Neural progenitor cell (in vitro differentiated cells): Measurements from ENCODE around the gene MTCL1. TPM values are rescaled to one million over a fixed set of nuclear protein-coding genes. Genes with fewer than 3 reads are reported as not detected.

Experiments used
- DNase-seq: peaks from one replicate; pipeline ENCODE4 v3.0.0-alpha.2; 2016; ENCODE audit warnings: low spot score
- H2AFZ ChIP-seq: fragments of 200-600 bp; sonication (generic); replicated peaks from 2 replicates; pipeline ENCODE4 v1.6.1; 2016; ENCODE audit warnings: antibody characterized with exemption
- H3F3A ChIP-seq: fragments of 200-600 bp; sonication (generic); 2 replicates; pipeline ENCODE4 v1.6.1; 2016; ENCODE audit warnings: antibody characterized with exemption, low read depth
- H3K27ac ChIP-seq: fragments of 200-600 bp; sonication (generic); 2 replicates; pipeline ENCODE4 v1.5.1; 2016; ENCODE audit warnings: mild to moderate bottlenecking
- H3K27me3 ChIP-seq: fragments of 200-600 bp; sonication (generic); 2 replicates; pipeline ENCODE4 v1.6.1; 2016; ENCODE audit warnings: mild to moderate bottlenecking, moderate library complexity
- H3K36me3 ChIP-seq: fragments of 200-600 bp; sonication (generic); 2 replicates; pipeline ENCODE4 v1.5.1; 2016
- H3K4me1 ChIP-seq: fragments of 200-600 bp; sonication (generic); 2 replicates; pipeline ENCODE4 v1.6.1; 2016; ENCODE audit warnings: mixed run types
- H3K4me2 ChIP-seq: fragments of 200-600 bp; sonication (generic); 2 replicates; pipeline ENCODE4 v1.6.1; 2016
- H3K4me3 ChIP-seq: fragments of 200-600 bp; sonication (generic); 2 replicates; pipeline ENCODE4 v1.5.1; 2016
- H3K79me2 ChIP-seq: fragments of 200-600 bp; sonication (generic); 2 replicates; pipeline ENCODE4 v1.6.1; 2016; ENCODE audit warnings: low read depth
- H3K9ac ChIP-seq: fragments of 200-600 bp; sonication (generic); 2 replicates; pipeline ENCODE4 v1.6.1; 2016
- H3K9me3 ChIP-seq: fragments of 200-600 bp; sonication (generic); 2 replicates; pipeline ENCODE4 v1.5.1; 2016; ENCODE audit warnings: low read depth
- H4K20me1 ChIP-seq: fragments of 200-600 bp; sonication (generic); 2 replicates; pipeline ENCODE4 v1.6.1; 2016; ENCODE audit warnings: low read depth
- H3K27ac Mint-ChIP-seq: 3 replicates; pipeline ENCODE4 v1.8.0; 2021; ENCODE audit warnings: mixed read lengths
- H3K27me3 Mint-ChIP-seq: 2 replicates; pipeline ENCODE4 v1.8.0; 2022; ENCODE audit warnings: low read depth, mild to moderate bottlenecking, inconsistent platforms, moderate library complexity, mixed read lengths; ENCODE audit not compliant: insufficient read depth
- H3K36me3 Mint-ChIP-seq: 3 replicates; pipeline ENCODE4 v1.8.0; 2021; ENCODE audit warnings: mixed read lengths
- H3K4me1 Mint-ChIP-seq: 3 replicates; pipeline ENCODE4 v1.8.0; 2021; ENCODE audit warnings: mixed read lengths
- H3K4me3 Mint-ChIP-seq: 3 replicates; pipeline ENCODE4 v1.8.0; 2021; ENCODE audit warnings: mild to moderate bottlenecking, moderate library complexity, mixed read lengths
- H3K9me3 Mint-ChIP-seq: 3 replicates; pipeline ENCODE4 v1.8.0; 2020; ENCODE audit warnings: mixed read lengths
- CTCF ChIP-seq: fragments of 200-600 bp; sonication (generic); IDR thresholded peaks from 2 replicates; pipeline ENCODE4 v1.5.1; 2017; ENCODE audit warnings: antibody characterized with exemption, mild to moderate bottlenecking
- EZH2 ChIP-seq: fragments of 200-600 bp; sonication (generic); IDR thresholded peaks from 2 replicates; pipeline ENCODE4 v1.6.1; 2017; ENCODE audit warnings: antibody characterized with exemption, mild to moderate bottlenecking, moderate library complexity
- EZH2phosphoT487 ChIP-seq: fragments of 200-600 bp; sonication (generic); IDR thresholded peaks from 2 replicates; pipeline ENCODE4 v1.6.1; 2017; ENCODE audit warnings: antibody characterized with exemption
- total RNA-seq: library from RNA; depleted of rRNA; stranded (reverse); fragments of >200 nt; gene quantifications from 2 replicates; pipeline ENCODE4 v1.2.3, GENCODE V29; 2015; ENCODE audit warnings: low replicate concordance

MTCL1 gene
- total RNA-seq, 1 donor from 2014 or later, result 36.9 TPM

GRCh38 chr18:8750954-8751415 lies 45.6 kb downstream of the MTCL1 start:
- Mint-ChIP-seq H3K9me3 (no peaks in the 10 kb centered on the region), H3K4me1 (peaks cover 13% of the 10 kb centered on the region), H3K27ac (no peak overlapping the region), H3K36me3 (peaks cover 14% of the 10 kb centered on the region), H3K4me3 (no peak overlapping the region), H3K27me3 (peaks cover 3% of the 10 kb centered on the region)
- Histone ChIP-seq H3K9ac (no peak overlapping the region), H3K4me3 (no peak overlapping the region), H3K36me3 (no peaks in the 10 kb centered on the region), H3K79me2 (peaks cover 56% of the 10 kb centered on the region), H4K20me1 (no peaks in the 10 kb centered on the region), H3K27me3 (no peaks in the 10 kb centered on the region), H3K27ac (no peak overlapping the region), H3K9me3 (no peaks in the 10 kb centered on the region), H2AFZ (no peak overlapping the region), H3F3A (no peaks in the 10 kb centered on the region), H3K4me1 (no peaks in the 10 kb centered on the region), H3K4me2 (no peak overlapping the region)
- TF ChIP-seq CTCF, result no peak
- TF ChIP-seq EZH2, result no peak
- no peak for DNase-seq

- Histone ChIP-seq H3K4me3 (no peak overlapping the region), H4K20me1 (no peaks in the 10 kb centered on the region), H3K4me1 (peaks cover 3% of the 10 kb centered on the region), H3K36me3 (no peaks in the 10 kb centered on the region), H3K27ac (no peak overlapping the region), H2AFZ (no peak overlapping the region), H3K9ac (no peak overlapping the region), H3K4me2 (no peak overlapping the region), H3K79me2 (peaks cover 49% of the 10 kb centered on the region), H3F3A (no peaks in the 10 kb centered on the region), H3K9me3 (no peaks in the 10 kb centered on the region), H3K27me3 (no peaks in the 10 kb centered on the region)
- H3K27me3 Mint-ChIP-seq, result peaks cover 3% of the 10 kb centered on the region
- no peak overlapping the region for H3K4me3 Mint-ChIP-seq
- no peaks in the 10 kb centered on the region for H3K9me3 Mint-ChIP-seq
- no peak for TF ChIP-seq EZH2
- no peak for TF ChIP-seq CTCF
- TF ChIP-seq EZH2phosphoT487, result no peak
- DNase-seq, result no peak
- H3K4me1 Mint-ChIP-seq, result peaks cover 15% of the 10 kb centered on the region
- H3K36me3 Mint-ChIP-seq, result peaks cover 14% of the 10 kb centered on the region
- H3K27ac Mint-ChIP-seq, result no peak overlapping the region
Measured at GRCh38 chr18:8751692-8752091, 46.3 kb downstream of the MTCL1 start.

- Histone ChIP-seq H3K27ac (no peak overlapping the region), H4K20me1 (no peaks in the 10 kb centered on the region), H3K9ac (no peak overlapping the region), H3K4me1 (peaks cover 6% of the 10 kb centered on the region), H2AFZ (no peak overlapping the region), H3K4me3 (no peak overlapping the region), H3K36me3 (no peaks in the 10 kb centered on the region), H3K9me3 (no peaks in the 10 kb centered on the region), H3F3A (no peaks in the 10 kb centered on the region), H3K27me3 (no peaks in the 10 kb centered on the region), H3K4me2 (no peak overlapping the region), H3K79me2 (peaks cover 49% of the 10 kb centered on the region)
- Mint-ChIP-seq H3K36me3 (peaks cover 14% of the 10 kb centered on the region), H3K9me3 (no peaks in the 10 kb centered on the region), H3K4me1 (peaks cover 15% of the 10 kb centered on the region), H3K27ac (no peak overlapping the region), H3K4me3 (no peak overlapping the region), H3K27me3 (peaks cover 2% of the 10 kb centered on the region)
- TF ChIP-seq EZH2 (no peak), CTCF (no peak), EZH2phosphoT487 (no peak)
- no peak for DNase-seq
Measured at GRCh38 chr18:8752329-8752728, 47.0 kb downstream of the MTCL1 start.
